H9 (cell line): ENCODE results near the gene COX17. TPM values are rescaled to one million over a fixed set of nuclear protein-coding genes. Genes with fewer than 3 reads are reported as not detected.

Source experiments
- DNase-seq: peaks from one replicate; pipeline ENCODE4 v3.0.0-alpha.2; 2017
- H2AFZ ChIP-seq: one replicate; pipeline ENCODE4 v1.6.1; 2013; ENCODE audit warnings: mild to moderate bottlenecking, low read length, control low read depth, moderate library complexity
- H2AK5ac ChIP-seq: 2 replicates; pipeline ENCODE4 v1.6.1; 2013; ENCODE audit warnings: low read length, control low read depth, mixed read lengths; ENCODE audit not compliant: insufficient read length
- H2BK120ac ChIP-seq: one replicate; pipeline ENCODE4 v1.6.1; 2013; ENCODE audit warnings: low read depth, mild to moderate bottlenecking, low read length, control low read depth, inconsistent platforms; ENCODE audit not compliant: poor library complexity, severe bottlenecking
- H2BK12ac ChIP-seq: 2 replicates; pipeline ENCODE4 v1.6.1; 2013; ENCODE audit warnings: low read length, control low read depth, mixed read lengths, low read depth; ENCODE audit not compliant: insufficient read length
- H2BK15ac ChIP-seq: 2 replicates; pipeline ENCODE4 v1.6.1; 2013; ENCODE audit warnings: low read depth, low read length, control low read depth
- H2BK20ac ChIP-seq: one replicate; pipeline ENCODE4 v1.6.1; 2013; ENCODE audit warnings: low read depth, mild to moderate bottlenecking, low read length, control low read depth, inconsistent platforms; ENCODE audit not compliant: poor library complexity, severe bottlenecking
- H2BK5ac ChIP-seq: 2 replicates; pipeline ENCODE4 v1.6.1; 2013; ENCODE audit warnings: low read length, control low read depth, mixed read lengths; ENCODE audit not compliant: insufficient read length
- H3K14ac ChIP-seq: 2 replicates; pipeline ENCODE4 v1.6.1; 2013; ENCODE audit warnings: low read length, control low read depth; ENCODE audit not compliant: insufficient read depth
- H3K18ac ChIP-seq: 2 replicates; pipeline ENCODE4 v1.6.1; 2013; ENCODE audit warnings: low read depth, mild to moderate bottlenecking, mixed read lengths, low read length, control low read depth; ENCODE audit not compliant: insufficient read length
- H3K23ac ChIP-seq: 2 replicates; pipeline ENCODE4 v1.6.1; 2013; ENCODE audit warnings: low read length, control low read depth, mixed read lengths, low read depth; ENCODE audit not compliant: insufficient read length
- H3K23me2 ChIP-seq: 2 replicates; pipeline ENCODE4 v1.6.1; 2013; ENCODE audit warnings: low read depth, mild to moderate bottlenecking, mixed read lengths, low read length, control low read depth; ENCODE audit not compliant: insufficient read length, poor library complexity, severe bottlenecking
- H3K27ac ChIP-seq: 2 replicates; pipeline ENCODE4 v1.5.1; 2013; ENCODE audit warnings: low read length, control low read depth, mixed read lengths, low read depth; ENCODE audit not compliant: insufficient read length
- H3K27me3 ChIP-seq: 2 replicates; pipeline ENCODE4 v1.6.1; 2013; ENCODE audit warnings: low read length, control low read depth, inconsistent platforms; ENCODE audit not compliant: insufficient read depth
- H3K4ac ChIP-seq: 2 replicates; pipeline ENCODE4 v1.6.1; 2013; ENCODE audit warnings: low read depth, mild to moderate bottlenecking, control low read depth, inconsistent platforms, low read length, moderate library complexity
- H3K4me1 ChIP-seq: 2 replicates; pipeline ENCODE4 v1.6.1; 2013; ENCODE audit warnings: low read length, control low read depth, inconsistent platforms; ENCODE audit not compliant: insufficient read depth
- H3K4me2 ChIP-seq: 2 replicates; pipeline ENCODE4 v1.6.1; 2013; ENCODE audit warnings: low read length, control low read depth, mixed read lengths; ENCODE audit not compliant: insufficient read length, insufficient read depth
- H3K56ac ChIP-seq: 2 replicates; pipeline ENCODE4 v1.6.1; 2013; ENCODE audit warnings: low read depth, mild to moderate bottlenecking, mixed read lengths, low read length, control low read depth; ENCODE audit not compliant: insufficient read length
- H3K79me1 ChIP-seq: 2 replicates; pipeline ENCODE4 v1.6.1; 2013; ENCODE audit warnings: low read depth, mild to moderate bottlenecking, moderate library complexity, low read length, control low read depth, inconsistent platforms; ENCODE audit not compliant: insufficient read depth, poor library complexity, severe bottlenecking
- H3K79me2 ChIP-seq: 2 replicates; pipeline ENCODE4 v1.6.1; 2013; ENCODE audit warnings: low read length, control low read depth, inconsistent platforms; ENCODE audit not compliant: insufficient read depth
- H3K9ac ChIP-seq: 2 replicates; pipeline ENCODE4 v1.6.1; 2013; ENCODE audit warnings: low read length, control low read depth, mixed read lengths; ENCODE audit not compliant: insufficient read length; ENCODE audit errors: extremely low read depth
- H3K9me3 ChIP-seq: one replicate; pipeline ENCODE4 v1.6.1; 2013; ENCODE audit warnings: low read depth, low read length, inconsistent platforms; ENCODE audit not compliant: control insufficient read depth
- H3T11ph ChIP-seq: one replicate; pipeline ENCODE4 v1.6.1; 2013; ENCODE audit warnings: mild to moderate bottlenecking, low read length, control low read depth, inconsistent platforms
- H4K20me1 ChIP-seq: one replicate; pipeline ENCODE4 v1.6.1; 2013; ENCODE audit not compliant: control insufficient read depth, insufficient read length, insufficient read depth
- H4K5ac ChIP-seq: 2 replicates; pipeline ENCODE4 v1.6.1; 2013; ENCODE audit warnings: low read depth, mild to moderate bottlenecking, mixed read lengths, low read length, control low read depth; ENCODE audit not compliant: insufficient read length
- H4K8ac ChIP-seq: replicated peaks from 2 replicates; pipeline ENCODE4 v1.6.1; 2013; ENCODE audit warnings: low read length, control low read depth, mixed read lengths, low read depth; ENCODE audit not compliant: insufficient read length
- H4K91ac ChIP-seq: 2 replicates; pipeline ENCODE4 v1.6.1; 2013; ENCODE audit warnings: low read depth, mild to moderate bottlenecking, moderate library complexity, mixed read lengths, low read length, control low read depth; ENCODE audit not compliant: insufficient read length
- H3K27ac Mint-ChIP-seq, 3 experiments: 2 replicates in 2 of 3; 3 replicates in 1 of 3; pipeline ENCODE4 v1.8.0; 2020 to 2021; ENCODE audit warnings: mixed read lengths in 3 of 3, mild to moderate bottlenecking in 1 of 3, moderate library complexity in 1 of 3
- H3K27me3 Mint-ChIP-seq: 2 replicates; pipeline ENCODE4 v1.8.0; 2021; ENCODE audit warnings: low read depth, mild to moderate bottlenecking, moderate library complexity, mixed read lengths
- H3K36me3 Mint-ChIP-seq, 3 experiments: 2 replicates in 2 of 3; 3 replicates in 1 of 3; pipeline ENCODE4 v1.8.0; 2020 to 2021; ENCODE audit warnings: low read depth in 3 of 3, mixed read lengths in 3 of 3; ENCODE audit not compliant: insufficient read depth in 1 of 3
- H3K4me1 Mint-ChIP-seq, 2 experiments: 2 replicates each; pipeline ENCODE4 v1.8.0; 2020; ENCODE audit warnings: mixed read lengths in 2 of 2
- H3K4me3 Mint-ChIP-seq, 2 experiments: 2 replicates in 1 of 2; 3 replicates in 1 of 2; pipeline ENCODE4 v1.8.0; 2020 to 2021; ENCODE audit warnings: mild to moderate bottlenecking in 2 of 2, mixed read lengths in 2 of 2, moderate library complexity in 1 of 2
- H3K9me3 Mint-ChIP-seq, 2 experiments: 2 replicates in 1 of 2; 3 replicates in 1 of 2; pipeline ENCODE4 v1.8.0; 2020; ENCODE audit warnings: mild to moderate bottlenecking in 2 of 2, mixed read lengths in 2 of 2, moderate library complexity in 1 of 2
- WGBS: extraction: QIAGEN DNeasy Blood & Tissue Kit; methylation state at CpG from one replicate; pipeline ENCODE4 v1.1.7; 2013; ENCODE audit warnings: missing lambda C conversion rate, low lambda C conversion rate, mixed read lengths; ENCODE audit not compliant: insufficient read length; ENCODE audit errors: extremely low coverage; 5-methylcytosine and 5-hydroxymethylcytosine counted together
- total RNA-seq: library from RNA; stranded (reverse); gene quantifications from 2 replicates; pipeline ENCODE4 v1.2.1, GENCODE V29; 2021
- TF ChIP-seq, protein P1 (sequence below): fragments of 200-600 bp; sonication (generic); conservative IDR thresholded peaks from 3 replicates; pipeline ENCODE4 v1.8.0; 2021; ENCODE audit warnings: antibody characterized with exemption, mild to moderate bottlenecking

COX17 gene
- total RNA-seq, 1 experiment from 2014 or later: 47.0 TPM

- Histone ChIP-seq H4K20me1 (no peaks in the 10 kb centered on the region), H3K27me3 (no peaks in the 10 kb centered on the region), H3K56ac (no peak overlapping the region), H3K9me3 (no peaks in the 10 kb centered on the region), H3K4ac (no peak overlapping the region), H3K18ac (no peak overlapping the region), H3K79me2 (no peaks in the 10 kb centered on the region), H2BK5ac (no peak overlapping the region), H4K8ac (no peak overlapping the region), H2AK5ac (no peak overlapping the region), H3K4me2 (no peak overlapping the region), H3K23me2 (no peaks in the 10 kb centered on the region), H3K9ac (no peak overlapping the region), H3K23ac (no peak overlapping the region), H2BK20ac (no peak overlapping the region), H3K4me1 (no peaks in the 10 kb centered on the region), H3K27ac (no peak overlapping the region), H2BK12ac (no peak overlapping the region), H4K91ac (no peak overlapping the region), H2AFZ (no peak overlapping the region), H3K79me1 (no peaks in the 10 kb centered on the region), H3T11ph (no peak overlapping the region), H4K5ac (no peak overlapping the region), H2BK15ac (no peak overlapping the region), H3K14ac (no peak overlapping the region), H2BK120ac (no peak overlapping the region)
- TF ChIP-seq, protein P1, sequence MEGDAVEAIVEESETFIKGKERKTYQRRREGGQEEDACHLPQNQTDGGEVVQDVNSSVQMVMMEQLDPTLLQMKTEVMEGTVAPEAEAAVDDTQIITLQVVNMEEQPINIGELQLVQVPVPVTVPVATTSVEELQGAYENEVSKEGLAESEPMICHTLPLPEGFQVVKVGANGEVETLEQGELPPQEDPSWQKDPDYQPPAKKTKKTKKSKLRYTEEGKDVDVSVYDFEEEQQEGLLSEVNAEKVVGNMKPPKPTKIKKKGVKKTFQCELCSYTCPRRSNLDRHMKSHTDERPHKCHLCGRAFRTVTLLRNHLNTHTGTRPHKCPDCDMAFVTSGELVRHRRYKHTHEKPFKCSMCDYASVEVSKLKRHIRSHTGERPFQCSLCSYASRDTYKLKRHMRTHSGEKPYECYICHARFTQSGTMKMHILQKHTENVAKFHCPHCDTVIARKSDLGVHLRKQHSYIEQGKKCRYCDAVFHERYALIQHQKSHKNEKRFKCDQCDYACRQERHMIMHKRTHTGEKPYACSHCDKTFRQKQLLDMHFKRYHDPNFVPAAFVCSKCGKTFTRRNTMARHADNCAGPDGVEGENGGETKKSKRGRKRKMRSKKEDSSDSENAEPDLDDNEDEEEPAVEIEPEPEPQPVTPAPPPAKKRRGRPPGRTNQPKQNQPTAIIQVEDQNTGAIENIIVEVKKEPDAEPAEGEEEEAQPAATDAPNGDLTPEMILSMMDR: no peak
- no peak overlapping the region for H3K4me3 Mint-ChIP-seq
- no CpG with 5 or more reads among the region's 2 CpGs for WGBS
- H3K9me3 Mint-ChIP-seq: no peaks in the 10 kb centered on the region
- no peak overlapping the region for H3K27ac Mint-ChIP-seq
- H3K36me3 Mint-ChIP-seq: no peaks in the 10 kb centered on the region; a peak in 2 of 7 replicates
- DNase-seq: no peak
- no peaks in the 10 kb centered on the region for H3K27me3 Mint-ChIP-seq
- H3K4me1 Mint-ChIP-seq: peaks cover 0 to 9% of the 10 kb centered on the region in 2 experiments; a peak in 3 of 4 replicates
Measured at GRCh38 chr3:119641416-119641815, 35.8 kb downstream of the COX17 start.
